GM21786 (cell line): Measurements from ENCODE around the gene CATSPER3.

Source experiments
- ATAC-seq: cut with Tn5 transposase; IDR thresholded peaks from one replicate; pipeline ENCODE4 v1.9.1; 2021; ENCODE audit not compliant: unreplicated experiment

Gene CATSPER3

DNA sequence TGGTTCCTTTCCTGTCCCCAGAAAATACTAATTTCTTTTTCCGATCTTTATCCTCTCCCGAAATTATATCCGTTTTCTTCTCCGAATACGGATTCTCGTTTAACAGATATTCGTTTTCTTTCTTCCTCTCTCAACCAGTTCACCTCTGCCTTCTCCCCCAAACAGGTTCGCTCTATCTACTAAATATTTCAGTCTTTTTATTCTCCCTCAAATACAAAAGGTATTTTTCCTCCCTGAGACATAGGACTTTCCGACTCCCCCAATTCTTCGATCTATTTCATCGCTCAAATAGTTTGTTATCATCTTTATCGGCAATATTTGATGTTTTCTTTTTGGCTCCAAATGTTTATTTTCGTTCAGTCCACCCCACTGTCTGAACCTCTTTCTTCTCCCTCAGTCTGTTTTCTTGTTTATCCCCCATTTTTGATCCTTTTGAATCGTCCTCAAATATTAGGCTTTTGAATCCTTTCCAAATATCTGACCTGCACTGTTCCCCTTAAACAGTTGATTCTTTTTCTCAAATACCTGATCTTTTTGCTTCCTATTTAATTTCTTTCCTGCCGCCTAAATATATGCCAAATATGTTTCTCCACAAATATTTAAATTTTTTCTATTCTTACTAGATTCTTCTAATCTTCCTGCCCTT lies 61.9 kb downstream of the CATSPER3 start:
- ATAC-seq, result no peak

- ATAC-seq, result no peak
Observed at GRCh38 chr5:135030123-135030955, 62.6 kb downstream of the CATSPER3 start.

GRCh38 chr5:135030956-135031812 lies 63.5 kb downstream of the CATSPER3 start:
- no peak for ATAC-seq

- no peak for ATAC-seq
Observed at GRCh38 chr5:135031813-135032694, 64.3 kb downstream of the CATSPER3 start.

DNA sequence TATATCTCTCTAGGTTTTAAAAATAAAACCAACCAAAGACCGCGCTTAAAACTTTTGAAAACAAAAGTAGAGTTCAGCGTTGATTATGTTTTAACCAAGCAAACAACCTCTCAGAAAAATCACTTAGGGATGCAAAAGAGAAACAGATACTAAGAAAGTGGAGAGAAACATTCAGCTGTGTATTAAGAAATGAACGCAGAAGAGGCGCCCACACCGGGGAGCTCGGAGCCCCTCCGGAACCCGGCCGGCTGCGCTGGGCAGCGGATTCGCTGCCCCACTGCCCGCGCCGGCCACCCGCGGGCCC lies 64.9 kb downstream of the CATSPER3 start:
- ATAC-seq, result no peak

- ATAC-seq, result no peak
Observed at GRCh38 chr5:135032999-135033861, 65.5 kb downstream of the CATSPER3 start.

DNA sequence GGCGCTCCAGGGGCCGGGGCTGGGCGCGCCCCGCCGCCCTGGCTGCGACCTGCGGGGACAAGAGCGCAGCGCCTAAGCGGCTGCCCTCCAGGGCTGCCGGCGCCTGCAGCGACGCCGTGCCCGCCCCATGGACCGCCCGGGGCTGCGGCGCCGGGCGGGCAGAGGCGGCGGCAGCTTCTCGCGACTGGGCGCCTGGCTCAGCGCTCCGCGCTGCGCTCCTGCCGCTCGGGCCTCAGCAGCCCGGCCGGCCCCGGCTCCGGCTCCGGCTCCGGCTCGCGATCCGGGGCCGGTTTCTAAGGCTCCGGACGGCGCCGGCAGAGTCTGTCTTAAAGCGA lies 66.2 kb downstream of the CATSPER3 start, which contains the start of gene PITX1:
PITX1 (minus strand) TSS at position 328 of the 335 bp plus-strand sequence. CDS start 347 bp downstream, outside the sequence.
- ATAC-seq, result no peak

GRCh38 chr5:135034236-135034962 lies 66.7 kb downstream of the CATSPER3 start:
- ATAC-seq, result no peak

GRCh38 chr5:135034963-135035677 lies 67.4 kb downstream of the CATSPER3 start:
- no peak for ATAC-seq

GRCh38 chr5:135035678-135036030 lies 67.9 kb downstream of the CATSPER3 start:
- no peak for ATAC-seq

GRCh38 chr5:135036405-135036804 lies 68.7 kb downstream of the CATSPER3 start:
- ATAC-seq, result no peak

- no peak for ATAC-seq
Observed at GRCh38 chr5:135037519-135038204, 70.0 kb downstream of the CATSPER3 start.

- no peak for ATAC-seq
Observed at GRCh38 chr5:135038205-135038812, 70.6 kb downstream of the CATSPER3 start.

DNA sequence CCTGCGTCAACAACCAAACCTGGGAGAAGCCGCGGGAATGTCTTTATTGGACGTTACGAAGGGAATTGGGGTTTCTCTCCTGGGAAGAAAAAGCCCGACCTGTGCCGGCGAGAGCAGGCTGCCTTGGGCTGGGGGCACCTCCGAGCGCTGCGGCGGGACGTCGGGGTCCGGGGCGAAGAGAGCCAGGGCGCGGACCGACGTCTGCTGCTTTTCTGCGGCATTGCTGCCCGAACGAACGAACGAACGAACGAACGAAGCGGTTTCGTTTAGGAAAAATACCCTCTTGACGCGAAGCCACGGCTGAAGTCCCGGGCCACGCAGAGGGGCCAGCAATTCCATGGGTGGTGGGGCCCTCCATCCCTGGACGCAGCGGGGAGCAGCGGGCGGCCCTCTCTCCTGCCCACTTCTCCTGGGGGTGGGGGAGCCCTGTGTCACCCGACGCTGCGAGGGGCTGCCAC lies 71.1 kb downstream of the CATSPER3 start:
- no peak for ATAC-seq

- ATAC-seq, result no peak
Observed at GRCh38 chr5:135039271-135040033, 71.7 kb downstream of the CATSPER3 start.

GRCh38 chr5:135040034-135040332 lies 72.3 kb downstream of the CATSPER3 start:
- ATAC-seq, result no peak
